HG03060 (cell line): Measurements from ENCODE around the gene PSEN2.
"Not testable (repeated sequence)": the region's sequence is repeated elsewhere in the genome, so short reads cannot be mapped to it uniquely, and the experiment has no call there.

Experiments used
- ATAC-seq: cut with Tn5 transposase; IDR thresholded peaks from one replicate; pipeline ENCODE4 v1.9.1; 2021; ENCODE audit warnings: low read depth, moderate number of reproducible peaks; ENCODE audit not compliant: unreplicated experiment

PSEN2 gene

DNA sequence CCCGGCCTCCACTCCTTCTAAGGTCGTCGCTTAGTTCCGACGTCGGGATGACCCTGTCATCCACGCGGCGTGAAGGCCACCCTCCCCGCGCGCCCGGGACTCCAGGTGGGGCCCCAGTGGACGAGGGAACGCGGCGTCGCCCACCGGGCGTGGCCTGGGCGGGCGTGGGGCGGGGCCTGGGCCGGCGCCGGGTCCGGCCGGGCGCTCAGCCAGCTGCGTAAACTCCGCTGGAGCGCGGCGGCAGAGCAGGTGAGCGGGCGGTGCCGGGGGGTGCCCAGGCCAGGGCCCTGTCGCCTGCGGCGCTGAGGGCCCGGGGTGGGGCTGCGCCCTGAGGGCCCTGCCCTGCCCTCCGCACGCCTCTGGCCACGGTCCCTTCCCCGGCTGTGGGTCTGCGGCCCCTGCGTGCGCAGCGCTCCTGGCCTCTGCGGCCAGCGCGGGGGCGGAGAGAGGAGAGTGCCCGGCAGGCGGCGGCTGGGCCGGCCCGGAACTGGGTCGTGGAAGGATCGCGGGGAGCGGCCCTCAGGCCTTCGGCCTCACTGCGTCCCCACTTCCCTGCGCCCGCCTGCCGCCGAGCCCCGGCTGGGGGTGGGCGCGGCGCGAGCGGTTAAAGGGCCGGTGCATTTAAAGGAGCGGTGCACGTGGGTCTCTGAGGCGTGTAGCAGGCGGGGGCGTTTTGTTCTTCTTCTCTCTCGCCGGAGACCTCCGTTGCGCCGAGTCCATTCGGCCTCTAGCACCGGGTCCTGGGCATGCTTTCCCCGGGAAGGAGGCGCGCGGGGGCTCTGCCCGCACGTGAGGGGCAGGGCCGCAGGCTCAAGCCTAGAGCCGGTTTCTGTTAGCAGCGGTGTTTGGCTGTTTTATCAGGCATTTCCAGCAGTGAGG is at the start of gene PSEN2:
Gene PSEN2, plus strand, starts transcription at position 216 of the 879 bp plus-strand sequence. CDS start 11,292 bp downstream, outside the sequence.
- ATAC-seq, result peak; percentile 65

DNA sequence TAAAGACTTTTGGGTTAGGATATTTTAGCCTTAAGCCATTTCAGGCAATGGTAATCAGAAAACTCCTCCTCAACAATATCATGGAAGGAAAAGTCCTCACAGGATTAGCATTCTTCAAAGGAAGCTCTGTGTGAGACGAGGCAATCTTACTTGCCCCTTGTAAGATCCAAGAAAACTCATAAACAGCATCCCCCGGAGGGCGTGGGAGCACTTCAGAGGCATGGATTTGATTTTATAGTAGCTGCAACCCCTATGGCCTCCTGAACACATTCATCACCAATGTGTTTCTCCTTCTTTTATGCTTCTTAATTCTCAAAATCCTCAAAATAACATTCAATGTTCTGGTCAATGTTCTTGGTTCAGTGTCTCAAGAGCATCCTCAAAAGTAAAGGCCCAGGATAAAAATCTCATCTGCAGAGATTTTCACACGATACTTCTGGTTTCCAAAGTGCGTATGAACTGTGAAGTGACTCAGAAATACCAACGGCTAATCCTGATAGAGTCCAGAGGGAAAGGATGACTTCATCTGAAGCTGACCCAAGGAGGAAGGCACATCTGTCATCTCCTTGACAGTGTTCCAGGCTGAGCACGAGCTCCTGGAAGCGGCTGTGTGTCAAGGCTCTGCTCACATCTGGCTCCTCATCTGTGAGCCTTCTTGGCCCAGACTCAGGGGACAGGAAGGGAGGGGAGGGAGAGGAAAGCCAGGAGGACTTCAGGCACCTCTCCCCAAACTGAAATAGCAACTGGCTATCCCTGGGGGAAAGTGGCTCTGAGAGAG is 49.3 kb upstream of the PSEN2 start:
- no peak for ATAC-seq

DNA sequence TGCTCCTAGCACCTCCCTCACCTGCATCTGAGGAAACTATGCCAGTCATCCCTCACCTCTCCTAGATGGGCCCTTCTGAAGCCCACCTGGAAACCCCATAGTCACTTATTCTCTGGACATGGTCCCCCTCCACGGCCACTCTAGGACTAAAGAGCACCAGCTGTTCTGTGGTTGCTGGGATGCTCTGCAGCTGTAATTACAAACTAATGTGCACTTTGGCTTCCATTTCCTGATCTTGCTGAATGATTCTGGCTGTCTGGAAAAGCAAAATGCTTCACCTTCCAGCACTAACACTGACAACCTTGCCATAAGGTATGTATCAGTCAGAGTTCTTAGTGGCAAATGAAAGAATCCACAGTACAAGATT is 48.7 kb upstream of the PSEN2 start:
- ATAC-seq, result no peak

DNA sequence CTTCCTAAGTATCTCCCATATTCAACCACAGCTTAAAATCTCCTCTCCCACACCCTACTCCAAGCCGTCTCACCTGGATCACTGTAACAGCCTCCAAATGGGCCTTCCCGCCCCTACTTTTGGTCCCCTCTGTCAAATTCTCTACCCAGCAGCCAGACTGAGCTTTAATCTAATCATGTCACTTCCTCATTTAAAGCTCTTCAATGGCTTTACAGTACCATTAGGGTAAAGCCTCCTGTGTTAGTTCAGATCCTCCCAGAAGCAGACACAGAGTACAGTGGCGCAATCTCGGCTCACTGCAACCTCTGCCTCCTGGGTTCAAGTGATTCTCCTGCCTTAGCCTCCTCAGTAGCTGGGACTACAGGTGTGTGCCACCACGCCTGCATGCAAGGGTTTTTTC is 46.8 kb upstream of the PSEN2 start:
- no peak for ATAC-seq

DNA sequence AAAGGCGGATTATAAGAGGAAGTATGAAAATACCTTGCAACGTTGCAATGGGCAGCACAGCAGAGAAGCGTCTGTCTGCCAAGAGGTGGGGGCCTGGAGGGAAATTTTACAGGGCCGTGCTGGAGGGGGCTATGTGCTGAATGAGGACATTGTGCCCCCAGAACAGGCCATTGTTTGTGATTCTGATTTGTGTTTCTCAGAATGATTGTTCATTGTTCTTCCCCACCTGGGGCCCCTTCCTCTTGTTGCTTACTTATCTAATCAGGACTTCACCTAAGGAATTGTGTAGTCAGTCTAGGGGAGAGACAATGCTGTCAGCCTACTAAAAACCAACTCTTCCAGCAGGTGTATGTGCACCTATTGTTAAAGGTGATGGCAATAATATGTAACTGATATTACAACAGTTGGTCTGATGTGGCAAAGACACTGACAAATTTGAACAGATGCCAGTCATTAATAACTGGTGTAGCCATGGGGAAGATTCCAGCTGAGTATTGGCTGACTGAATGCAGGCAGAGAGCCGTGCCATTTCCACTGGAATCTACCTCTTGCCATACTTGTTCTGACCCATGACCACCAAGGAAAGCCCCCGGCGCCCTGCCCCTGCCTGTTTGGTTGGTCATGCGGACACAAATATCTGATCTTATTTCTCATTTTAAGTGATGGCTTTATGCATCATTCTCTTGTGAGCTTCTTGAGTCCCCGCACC is 45.2 kb upstream of the PSEN2 start:
- ATAC-seq, result no peak

DNA sequence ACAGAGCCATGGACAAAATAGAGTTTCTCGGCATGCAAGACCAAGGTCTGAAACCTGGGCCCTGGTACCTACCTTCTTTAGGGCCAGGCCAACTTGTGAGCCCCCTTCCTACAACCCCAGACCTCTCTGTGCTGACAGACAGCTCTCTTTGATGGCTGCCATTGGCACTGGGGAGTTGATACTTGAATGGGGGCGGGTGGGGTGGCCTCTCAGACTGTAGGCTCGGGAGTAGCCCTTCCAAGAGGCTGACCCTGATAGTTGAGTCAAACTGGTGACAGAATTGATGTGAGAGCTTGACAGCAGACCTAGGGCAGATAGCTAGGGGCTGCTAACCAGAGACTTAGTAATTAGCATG is 44.7 kb upstream of the PSEN2 start:
- no peak for ATAC-seq

DNA sequence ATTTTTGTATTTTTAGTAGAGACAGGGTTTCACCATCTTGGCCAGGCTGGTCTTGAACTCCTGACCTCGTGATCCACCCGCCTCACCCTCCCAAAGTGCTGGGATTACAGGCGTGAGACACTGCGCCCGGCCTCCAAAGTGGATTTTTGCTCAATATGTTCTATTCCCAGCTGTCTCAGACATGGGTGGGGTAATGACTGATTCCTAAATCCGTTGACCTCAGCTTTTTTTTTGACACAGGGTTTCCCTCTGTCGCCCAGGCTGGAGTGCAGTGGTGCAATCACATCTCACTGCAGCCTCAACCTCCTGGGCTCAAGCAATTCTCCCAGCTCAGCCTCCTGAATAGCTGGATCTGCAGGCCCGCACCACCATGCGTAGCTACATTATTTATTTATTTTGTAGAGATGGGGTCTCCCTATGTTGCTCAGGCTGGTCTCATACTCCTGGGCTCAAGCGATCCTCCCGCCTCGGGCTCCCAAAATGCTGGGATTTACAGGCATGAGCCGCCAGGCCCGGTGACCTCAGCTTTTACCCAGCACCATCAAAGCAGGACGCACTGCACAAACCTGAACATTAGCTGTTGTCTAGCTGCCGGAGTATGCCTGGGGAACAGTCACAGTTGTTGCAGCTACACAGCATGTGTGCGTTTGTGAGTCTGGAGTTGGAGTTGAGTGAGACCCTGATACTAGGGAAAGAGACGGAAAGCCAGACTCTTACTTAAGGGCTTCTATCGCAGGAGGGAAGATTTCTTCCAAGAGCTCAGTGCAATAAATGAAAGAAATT is 43.7 kb upstream of the PSEN2 start:
- no peak for ATAC-seq

DNA sequence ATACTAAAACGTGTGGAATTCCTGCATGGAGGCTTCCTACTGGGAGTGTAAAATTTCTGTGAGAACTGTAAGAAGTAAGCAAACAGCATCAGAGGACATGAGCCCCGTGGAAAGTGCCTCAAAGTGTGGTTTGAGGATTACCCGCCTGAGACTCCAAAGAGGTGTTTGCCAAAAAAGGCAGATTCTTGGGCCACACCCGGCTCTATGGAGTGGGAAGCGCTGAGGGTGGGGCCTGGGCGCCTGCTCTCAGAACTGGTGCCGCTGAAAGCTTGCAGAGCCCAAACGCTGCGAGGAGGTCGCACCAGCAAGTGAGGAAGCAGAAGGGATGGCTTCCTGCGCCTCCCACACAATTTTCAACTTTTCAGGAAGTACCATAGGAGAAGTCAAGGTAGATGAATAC is 43.0 kb upstream of the PSEN2 start:
- ATAC-seq, result no peak

DNA sequence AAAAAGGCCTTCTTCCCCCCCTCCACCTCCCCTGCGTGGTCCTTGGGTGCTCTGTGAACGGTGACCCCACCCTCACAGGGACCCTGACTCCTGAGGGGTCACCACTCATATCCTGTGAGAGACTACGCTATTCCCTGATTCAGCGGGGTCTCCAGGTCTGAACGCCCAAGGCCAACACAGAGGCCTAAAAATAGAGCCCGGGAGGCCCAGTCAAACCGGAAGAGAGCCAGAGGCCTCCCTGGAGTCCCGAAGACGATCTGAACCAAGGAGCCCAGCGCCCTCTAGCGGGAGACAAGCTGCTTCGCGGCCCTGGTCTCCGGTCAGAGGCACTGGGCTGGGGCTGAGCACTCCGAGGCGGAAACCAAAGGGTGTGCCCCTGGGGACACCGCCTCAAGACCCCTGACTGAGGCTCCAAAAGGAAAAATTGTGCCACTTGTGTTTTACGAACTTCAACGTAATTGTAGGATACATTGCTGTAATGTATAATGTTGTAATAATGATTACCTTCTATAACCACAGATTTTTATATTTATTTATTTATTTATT is 42.4 kb upstream of the PSEN2 start:
- ATAC-seq, result no peak

DNA sequence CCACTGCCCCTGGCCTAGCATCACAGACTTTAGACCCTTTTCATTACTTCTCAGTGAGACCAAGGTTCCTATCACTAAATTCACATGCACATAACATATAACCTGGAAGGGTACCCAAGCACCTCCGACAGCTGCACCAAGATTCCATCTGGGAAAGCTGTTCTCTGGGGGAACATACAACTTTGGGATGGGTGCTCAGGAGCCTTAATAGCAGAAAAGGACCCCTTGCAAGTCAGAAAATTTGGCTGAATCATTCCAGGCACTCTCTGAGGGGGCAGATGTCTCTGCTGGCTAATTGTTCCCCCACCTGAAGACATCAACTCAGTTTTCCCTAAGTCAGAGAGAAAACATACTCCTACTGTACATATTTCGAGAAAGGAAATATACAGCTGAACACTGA is 41.3 kb upstream of the PSEN2 start:
- no peak for ATAC-seq

DNA sequence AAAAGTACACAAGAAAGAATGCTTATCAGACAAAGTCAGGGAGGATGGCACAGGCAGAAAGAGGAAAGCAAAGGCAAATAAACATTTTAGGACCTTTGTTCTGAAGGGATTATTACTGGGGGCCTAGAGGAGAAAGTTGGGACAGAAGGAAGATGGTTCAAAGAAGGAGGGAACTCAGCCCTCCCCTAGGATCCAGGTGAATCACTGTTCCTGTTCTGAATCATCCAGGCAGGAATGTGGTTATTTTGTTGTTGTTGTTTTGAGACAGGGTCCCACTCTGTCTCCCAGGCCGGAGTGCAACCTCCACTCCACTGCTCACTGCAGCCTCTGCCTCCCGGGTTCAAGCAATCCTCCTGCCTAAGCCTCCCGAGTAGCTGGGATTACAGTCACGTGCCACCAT is 38.5 kb upstream of the PSEN2 start:
- no peak for ATAC-seq

DNA sequence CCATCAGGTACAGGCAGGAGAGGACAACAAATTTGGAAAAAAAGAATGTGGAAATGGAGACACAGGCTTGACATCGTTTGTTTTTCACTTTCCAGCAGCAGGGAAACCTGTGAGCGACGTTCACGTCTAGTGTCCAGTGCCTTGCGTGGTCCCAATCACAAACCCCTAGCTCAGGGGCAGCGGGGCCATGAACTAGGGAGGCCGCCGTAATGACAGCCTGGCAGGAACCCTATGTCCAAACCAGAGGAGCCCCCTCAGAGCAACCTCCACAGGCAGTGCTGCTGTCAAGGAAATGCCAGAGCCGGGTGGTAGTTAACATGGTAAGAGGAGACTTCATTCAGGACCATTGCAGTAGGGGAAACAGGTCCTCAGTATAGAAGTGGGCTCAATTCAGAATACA is 37.8 kb upstream of the PSEN2 start:
- ATAC-seq, result no peak

DNA sequence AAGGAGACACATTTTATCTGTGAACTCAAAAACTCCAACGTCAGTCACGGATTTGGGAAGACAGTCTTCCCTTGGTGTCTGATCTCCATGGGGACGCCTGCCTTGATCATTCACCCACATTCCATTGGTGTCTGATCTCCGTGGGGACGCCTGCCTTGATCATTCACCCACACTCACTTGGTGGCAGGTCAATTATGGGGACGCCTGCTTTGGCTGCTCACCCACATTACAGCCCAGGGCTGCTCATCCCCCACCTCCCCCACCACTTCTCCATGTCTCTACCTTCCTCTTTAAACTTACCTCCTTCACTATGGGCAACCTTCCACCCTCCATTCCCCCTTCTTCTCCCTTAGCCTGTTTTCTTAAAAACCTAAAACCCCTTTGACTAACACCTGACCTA is 36.2 kb upstream of the PSEN2 start:
- not testable (repeated sequence) for ATAC-seq

DNA sequence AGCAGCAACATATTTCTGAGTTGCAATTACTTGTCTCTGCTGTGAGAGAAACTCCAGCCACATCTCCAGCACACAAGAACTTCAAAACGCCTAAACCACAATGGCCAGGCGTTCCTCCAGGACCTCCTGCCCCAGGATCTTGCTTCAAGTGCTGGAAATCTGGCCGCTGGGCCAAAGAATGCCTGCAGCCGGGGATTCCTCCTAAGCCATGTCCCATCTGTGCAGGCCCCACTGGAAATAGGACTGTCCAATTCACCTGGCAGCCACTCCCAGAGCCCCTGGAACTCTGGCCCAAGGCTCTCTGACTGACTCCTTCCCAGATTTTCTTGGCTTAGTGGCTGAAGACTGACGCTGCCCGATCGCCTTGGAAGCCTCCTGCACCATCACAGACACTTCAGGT is 35.0 kb upstream of the PSEN2 start:
- not testable (repeated sequence) for ATAC-seq

DNA sequence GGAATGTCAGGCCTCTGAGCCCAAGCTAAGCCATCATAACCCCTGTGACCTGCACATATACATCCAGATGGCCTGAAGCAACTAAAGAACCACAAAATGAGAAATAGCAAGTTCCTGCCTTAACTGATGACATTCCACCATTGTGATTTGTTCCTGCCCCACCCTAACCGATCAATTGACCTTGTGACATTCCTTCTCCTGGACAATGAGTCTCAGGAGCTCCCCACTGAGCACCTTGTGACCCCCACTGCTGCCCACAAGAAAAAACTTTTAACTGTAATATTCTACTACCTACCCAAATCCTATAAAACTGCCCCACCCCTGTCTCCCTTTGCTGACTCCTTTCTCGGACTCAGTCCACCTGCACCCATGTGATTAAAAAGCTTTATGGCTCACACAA is 32.5 kb upstream of the PSEN2 start:
- not testable (repeated sequence) for ATAC-seq

DNA sequence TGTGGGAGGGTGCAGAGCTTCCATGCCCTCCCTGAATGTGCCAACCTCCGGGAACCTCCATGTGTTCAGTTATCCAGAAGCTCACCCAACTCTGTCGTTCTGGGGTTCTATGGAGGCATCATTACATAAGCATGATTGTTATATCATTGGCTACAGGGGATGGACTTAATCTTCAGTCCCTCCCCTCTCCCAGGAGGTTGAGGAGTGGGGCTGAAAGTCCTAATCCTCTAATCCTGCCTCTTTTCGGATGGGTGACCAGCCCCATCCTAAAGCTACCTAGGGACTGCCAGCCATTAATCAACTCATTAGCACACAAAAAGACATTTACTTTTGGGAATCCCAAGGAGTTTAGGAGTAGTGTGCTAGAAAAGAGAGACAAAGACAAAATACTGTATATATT is 32.0 kb upstream of the PSEN2 start:
- no peak for ATAC-seq

DNA sequence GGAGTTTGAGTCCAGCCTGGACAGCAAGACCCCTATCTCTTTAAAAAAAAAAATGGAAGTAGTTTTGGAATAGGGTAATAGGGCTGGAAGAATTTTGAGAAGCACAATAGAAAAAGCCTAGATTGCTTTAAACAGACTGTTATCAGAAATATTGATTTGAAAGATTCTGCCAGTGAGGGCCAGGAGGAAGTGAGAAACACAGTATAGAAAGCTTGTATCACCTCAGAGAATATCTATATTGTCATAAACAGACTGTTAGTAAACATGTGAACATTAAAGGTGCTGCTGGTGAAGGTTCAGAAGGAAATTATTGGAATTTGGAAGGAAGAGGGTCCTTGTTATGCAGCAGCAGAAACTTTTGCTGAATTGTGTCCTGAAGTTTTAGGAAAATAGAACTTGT is 24.8 kb upstream of the PSEN2 start:
- no peak for ATAC-seq

DNA sequence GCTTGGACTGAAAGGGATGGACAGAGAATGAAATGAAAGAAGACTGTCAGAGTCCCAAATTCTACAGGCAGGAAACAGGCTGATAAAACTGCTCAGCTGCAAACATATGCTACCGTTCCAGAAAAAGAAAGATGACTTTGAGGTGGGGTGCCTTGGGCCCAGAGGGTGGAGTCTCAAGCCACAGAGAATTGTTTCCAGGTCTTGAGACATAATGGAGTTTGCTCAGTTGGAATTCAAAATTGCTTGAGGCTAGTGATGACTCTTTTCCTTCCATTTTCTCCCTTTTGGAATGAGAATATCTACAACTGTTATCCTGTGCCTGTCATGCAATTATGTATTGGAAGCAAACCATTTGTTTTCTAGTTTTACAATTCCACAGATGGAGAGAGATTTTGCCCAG is 23.6 kb upstream of the PSEN2 start:
- ATAC-seq, result no peak

DNA sequence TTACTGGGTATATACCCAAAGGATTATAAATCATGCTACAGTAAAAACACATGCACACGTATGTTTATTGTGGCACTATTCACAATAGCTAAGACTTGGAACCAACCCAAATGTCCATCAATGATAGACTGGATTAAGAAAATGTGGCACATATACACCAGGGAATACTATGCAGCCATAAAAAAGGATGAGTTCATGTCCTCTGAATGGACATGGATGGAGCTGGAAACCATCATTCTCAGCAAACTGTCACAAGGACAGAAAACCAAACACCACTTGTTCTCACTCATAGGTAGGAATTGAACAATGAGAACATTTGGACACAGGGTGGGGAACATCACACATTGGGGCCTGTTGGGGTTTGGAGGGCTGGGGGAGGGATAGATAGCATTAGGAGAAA is 15.9 kb upstream of the PSEN2 start:
- not testable (repeated sequence) for ATAC-seq

DNA sequence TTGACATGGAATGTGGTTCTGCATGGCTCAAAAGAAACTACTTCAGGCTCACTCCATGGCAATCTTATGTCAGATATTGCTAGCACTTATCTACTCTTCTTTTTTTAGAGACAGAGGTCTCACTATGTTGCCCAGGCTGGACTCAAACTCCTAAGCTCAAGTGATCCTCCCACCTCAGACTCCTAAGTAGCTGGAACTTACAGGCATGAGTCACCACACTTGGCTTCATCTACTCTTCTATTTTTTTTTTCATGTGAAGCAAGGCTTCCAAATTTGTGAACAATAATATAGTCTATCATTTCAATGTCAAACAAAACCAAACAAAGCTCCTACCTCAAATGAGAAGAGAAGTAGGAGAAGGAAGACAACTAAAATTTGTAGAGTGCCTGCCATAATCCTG is 7.5 kb upstream of the PSEN2 start:
- no peak for ATAC-seq
